Midbrain (tissue), 1 donor: ENCODE measurements around the gene PERM1.
"Not testable (repeated sequence)": the region's sequence is repeated elsewhere in the genome, so short reads cannot be mapped to it uniquely, and the experiment has no call there.

ENCODE experiments used
- DNase-seq: peaks from one replicate; lab custom pipeline; 2025; lab: John Stamatoyannopoulos, UW

PERM1 gene

DNA sequence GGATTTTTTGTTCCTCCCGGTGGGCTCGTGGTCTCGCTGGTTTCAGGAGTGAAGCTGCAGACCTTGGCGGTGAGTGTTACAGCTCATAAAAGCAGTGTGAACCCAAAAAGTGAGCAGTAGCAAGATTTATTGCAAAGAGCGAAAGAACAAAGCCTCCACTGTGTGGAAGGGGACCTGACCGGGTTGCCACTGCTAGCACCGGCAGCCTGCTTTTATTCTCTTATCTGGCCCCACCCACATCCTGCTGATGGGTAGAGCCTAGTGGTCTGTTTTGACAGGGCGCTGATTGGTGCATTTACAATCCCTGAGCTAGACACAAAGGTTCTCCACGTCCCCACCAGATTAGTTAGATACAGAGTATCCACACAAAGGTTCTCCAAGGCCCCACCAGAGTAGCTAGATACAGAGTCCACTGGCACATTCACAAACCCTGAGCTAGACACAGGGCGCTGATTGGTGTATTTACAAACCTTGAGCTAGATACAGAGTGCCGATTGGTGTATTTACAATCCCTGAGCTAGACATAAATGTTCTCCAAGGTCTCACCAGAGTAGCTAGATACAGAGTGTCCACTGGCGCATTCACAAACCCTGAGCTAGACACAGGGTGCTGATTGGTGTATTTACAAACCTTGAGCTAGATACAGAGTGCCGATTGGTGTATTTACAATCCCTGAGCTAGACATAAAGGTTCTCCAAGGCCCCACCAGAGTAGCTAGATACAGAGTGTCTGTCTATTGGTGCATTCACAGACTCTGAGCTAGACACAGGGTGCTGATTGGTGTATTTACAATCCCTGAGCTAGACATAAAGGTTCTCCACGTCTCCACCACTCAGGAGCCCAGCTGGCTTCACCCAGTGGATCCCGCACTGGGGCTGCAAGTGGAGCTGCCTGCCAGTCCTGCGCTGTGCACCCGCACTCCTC lies 35.8 kb upstream of the PERM1 start:
- not testable (repeated sequence) for DNase-seq

DNA sequence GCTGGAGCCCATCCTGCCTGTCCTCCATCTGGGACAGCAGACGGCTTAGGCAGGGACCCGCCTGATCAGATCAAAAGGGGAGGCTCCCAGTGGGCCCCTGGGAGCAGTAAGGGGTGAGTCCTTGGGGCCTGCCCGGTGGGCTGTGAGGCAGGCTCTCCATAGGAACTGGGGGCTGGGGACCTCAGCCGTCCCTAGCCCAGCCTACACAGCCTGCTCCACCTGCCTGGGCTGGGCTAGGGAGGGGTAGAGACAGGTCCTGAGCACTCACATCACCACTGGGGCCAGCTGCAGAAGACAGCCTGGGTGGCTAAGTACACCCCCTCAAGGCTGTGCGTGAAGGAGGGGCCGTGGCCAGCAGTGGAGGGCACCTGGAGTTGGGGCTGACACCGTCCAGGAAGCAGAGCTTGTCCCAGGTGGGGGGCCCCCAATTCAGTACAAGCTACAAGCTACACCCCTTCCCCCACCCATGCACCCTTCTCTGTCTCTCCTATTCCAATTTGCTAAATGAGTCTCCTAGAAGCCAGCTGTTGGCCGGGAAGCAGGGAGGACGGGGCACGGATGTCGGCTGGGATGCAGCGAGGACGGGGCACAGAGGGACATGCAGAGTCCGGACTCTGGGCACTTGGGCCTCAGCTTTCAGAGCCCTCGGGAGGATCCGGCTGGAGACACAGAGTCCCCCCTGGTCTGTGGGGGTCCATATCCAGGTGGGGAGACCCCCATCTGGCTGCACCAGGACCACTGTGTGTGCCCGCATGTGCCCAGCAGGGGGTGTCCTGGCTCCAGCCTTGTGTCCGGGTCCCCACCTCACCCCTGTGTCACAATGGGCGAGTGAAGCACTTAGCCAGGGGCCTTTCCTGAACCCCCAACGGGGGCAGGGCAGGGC lies 33.1 kb upstream of the PERM1 start:
- no peak for DNase-seq

DNA sequence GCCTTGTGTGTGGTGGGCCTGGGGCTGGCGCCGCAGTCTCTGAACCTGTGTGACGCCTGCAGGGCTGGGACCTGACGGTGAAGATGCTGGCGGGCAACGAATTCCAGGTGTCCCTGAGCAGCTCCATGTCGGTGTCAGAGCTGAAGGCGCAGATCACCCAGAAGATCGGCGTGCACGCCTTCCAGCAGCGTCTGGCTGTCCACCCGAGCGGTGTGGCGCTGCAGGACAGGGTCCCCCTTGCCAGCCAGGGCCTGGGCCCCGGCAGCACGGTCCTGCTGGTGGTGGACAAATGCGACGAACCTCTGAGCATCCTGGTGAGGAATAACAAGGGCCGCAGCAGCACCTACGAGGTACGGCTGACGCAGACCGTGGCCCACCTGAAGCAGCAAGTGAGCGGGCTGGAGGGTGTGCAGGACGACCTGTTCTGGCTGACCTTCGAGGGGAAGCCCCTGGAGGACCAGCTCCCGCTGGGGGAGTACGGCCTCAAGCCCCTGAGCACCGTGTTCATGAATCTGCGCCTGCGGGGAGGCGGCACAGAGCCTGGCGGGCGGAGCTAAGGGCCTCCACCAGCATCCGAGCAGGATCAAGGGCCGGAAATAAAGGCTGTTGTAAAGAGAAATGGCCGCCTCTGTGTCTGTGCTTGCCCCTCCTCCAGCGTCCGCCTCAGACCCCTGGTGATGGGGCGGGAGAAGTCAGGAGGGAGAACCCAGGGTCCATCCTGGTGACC lies 32.2 kb upstream of the PERM1 start:
- no peak for DNase-seq

DNA sequence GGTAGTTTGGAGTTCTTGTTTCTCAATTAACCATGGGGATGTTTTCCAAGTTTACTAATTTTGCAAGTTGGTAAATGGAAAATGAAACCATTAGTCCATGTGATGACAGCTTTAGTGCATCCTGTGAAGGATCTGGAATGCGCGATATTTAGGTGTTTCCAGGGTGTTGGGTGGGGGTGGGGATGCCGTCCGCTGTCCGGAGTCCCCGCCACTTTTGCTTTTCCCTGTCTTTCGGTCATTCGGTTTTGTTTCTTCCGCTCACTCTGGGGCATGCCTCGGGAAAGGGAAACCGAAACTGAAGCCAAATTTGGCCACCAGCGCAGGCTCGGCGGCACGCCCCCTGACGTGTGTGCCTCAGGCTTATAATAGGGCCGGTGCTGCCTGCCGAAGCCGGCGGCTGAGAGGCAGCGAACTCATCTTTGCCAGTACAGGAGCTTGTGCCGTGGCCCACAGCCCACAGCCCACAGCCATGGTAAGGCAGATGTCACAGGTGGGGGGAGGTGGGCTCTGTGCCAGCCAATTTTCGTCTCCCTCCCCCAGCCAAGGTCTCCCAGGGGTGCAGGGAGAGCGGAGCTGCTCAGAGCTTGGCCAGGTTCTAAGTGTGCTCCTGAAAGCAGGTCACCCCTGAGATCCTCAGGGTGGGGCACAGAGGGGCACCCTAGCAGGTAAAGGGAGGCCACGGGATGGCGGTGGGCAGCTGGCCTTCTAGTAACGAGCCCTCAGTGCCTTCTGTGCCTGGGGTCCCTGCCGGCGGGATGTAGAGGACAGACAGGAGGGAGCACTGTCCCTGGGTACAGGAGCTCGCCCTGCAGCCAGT lies 31.4 kb upstream of the PERM1 start, which contains the start of gene ISG15:
Gene ISG15, plus strand, starts transcription at position 393 of the 817 bp plus-strand sequence. Its CDS starts 77 bp downstream, at position 470.
- DNase-seq = peak; percentile 83

DNA sequence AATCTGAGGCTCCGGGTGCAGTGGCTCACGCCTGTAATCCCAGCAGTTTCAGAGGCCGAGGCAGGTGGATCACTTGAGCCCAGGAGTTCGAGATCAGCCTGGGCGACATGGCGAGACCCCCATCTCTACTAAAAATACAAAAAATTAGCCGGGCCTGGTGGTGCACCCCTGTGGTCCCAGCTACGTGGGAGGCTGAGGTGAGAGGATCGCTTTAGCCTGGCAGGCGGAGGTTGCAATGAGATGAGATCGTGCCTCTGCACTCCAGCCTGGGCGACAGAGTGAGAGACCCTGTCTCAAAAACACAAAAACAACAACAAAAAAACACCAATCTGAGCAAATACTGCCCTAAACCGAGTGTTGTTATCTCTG lies 30.8 kb upstream of the PERM1 start:
- not testable (repeated sequence) for DNase-seq

DNA sequence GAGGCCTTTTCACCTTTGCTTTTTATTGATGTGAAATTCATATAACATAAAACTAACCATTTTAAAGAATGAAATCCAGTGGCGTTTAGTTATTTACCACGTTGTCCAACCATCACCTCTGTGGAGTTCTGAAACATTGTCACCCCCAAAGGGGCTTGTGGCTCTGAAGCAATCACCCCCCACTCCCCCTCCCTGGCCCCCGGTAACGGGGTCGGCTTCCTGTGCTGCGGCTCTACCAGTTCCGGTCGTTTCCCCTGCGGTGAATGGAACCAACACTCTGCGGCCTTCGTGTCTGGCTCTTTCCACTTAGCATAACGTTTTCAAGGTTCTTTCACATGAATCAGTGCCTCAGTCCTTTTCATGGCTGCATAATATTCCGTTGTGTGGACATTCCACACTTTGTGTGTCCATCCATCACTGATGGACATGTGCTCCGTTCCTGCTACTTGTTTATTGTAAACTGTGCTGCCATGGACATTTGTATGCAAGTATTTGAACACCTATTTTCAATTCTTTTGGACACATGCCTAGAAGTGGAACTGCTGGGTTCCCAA lies 29.6 kb upstream of the PERM1 start:
- DNase-seq = no peak

DNA sequence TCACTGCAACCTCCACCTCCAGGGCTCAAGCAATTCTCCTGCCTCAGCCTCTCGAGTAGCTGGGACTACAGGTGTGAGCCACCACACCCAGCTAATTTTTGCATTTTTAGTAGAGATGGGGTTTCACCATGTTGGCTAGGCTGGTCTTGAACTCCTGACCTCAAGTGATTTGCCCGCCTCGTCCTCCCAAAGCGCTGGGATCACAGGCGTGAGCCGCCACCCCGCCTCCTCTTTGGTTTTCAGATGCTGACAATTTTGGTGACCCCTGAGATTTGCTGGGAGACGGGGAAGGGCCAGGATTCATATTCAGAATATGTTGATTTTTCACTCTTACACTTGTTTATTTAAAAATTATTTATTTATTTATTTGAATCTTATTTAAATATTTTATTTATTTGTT lies 28.2 kb upstream of the PERM1 start:
- DNase-seq = not testable (repeated sequence)

DNA sequence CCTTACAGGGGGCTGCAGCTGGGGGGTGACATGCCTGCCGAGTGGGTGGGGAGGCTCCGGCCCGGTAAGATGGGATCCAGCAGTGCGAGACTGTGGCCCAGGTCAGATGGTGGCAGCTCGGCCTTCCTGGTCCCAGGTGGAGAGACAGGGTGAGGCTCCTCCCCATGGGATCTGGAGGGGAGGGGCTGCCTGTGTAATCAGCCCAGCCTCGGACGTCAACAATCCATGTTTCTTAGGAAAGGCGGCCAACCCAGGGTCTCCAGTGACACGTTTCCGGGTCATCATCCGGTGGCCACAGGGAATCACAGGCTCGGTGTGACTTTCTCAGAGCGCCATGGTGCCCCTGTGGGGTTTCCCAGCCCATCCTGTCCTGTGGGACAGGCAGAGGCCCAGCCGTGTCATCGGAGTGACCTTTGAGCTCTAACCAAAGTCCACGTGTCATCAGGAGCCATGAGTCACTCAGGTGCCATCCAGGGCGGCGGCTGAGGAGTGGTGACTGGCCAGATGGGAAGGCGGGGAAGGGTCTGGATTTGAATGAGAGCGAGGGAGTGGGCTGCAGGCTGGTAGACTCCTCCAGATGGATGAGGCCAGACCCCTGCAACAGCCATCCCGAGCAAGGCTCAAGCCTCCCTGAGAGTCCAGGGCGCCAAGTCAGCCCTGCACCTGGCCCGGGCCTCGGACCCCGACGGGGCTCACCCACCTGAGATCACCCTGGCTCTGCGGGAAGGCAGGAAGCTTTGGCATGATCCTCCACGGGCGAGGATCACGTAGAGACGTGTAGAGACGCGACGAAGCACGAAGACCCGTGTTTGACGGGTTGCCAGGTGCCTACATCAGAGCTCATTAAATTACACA lies 24.6 kb upstream of the PERM1 start:
- no peak for DNase-seq

DNA sequence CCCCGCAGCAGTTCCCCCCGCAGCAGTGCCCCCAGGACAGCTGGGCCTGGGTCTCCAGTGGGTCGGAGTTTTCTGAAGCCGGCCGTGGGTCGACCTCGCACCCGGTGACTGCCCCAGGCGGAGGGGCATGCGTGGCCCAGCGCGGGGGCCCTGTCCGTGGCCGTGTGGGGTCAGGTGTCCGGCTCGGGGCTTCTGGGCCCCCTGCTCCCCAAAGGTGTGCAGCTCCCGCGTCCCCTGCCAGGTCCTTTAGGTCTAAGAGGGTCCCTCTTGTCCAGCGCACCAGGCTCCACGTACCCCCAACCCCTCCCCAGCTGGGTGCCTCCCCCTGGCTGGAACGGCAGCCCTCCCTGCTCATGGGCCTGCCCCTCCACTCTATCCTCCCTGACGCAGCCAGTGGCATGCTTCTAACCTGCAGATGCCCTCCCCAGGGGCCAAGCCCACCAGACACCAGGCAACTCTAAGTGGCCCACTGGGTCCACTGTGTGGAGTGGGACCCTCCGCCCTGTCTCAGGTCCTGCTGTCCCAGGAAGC lies 23.9 kb upstream of the PERM1 start:
- DNase-seq = no peak

DNA sequence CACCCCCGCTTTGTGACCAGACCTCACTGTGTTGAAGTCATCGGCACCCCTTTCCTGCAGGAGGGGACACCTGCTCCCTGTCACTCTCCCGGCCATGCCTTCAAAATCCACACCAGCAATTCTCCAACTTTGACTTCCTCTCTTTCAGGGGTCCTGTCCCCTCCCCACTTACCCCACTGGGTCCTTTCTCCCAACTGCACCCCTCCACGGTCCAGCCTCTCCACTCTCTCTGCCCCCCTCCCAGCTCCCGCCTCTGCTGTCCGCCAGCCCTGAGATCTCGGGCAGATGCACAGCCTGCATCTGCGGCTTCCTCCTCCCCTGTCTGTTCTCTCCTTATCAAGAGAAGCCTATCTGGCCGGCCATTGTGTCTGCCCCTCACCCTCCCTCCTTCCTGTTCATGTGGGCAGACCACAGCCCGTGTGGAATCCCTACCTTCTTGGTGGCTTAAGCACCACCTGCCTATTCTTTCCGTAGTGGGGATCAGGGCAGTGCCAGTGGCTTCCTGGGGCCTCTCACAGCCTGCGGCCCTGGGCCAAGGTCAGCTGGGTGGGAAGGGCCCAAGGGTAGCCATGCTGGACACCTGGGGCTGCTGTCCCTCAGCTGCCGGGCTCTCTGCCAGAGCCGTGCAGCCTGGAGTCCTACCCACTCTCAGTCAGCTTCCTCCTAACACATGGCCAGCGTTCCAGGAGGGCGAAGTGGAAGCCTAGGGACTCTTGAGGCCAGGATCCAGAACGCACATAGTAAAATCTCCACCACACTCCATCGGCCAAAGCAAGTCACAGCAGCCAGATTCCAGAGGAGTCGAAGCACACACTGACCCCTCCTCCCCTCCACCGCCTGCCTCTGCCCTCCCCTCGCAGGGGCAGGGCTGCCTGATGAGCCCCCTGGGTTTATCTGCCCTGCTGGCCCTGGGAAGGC lies 23.1 kb upstream of the PERM1 start:
- DNase-seq = no peak

DNA sequence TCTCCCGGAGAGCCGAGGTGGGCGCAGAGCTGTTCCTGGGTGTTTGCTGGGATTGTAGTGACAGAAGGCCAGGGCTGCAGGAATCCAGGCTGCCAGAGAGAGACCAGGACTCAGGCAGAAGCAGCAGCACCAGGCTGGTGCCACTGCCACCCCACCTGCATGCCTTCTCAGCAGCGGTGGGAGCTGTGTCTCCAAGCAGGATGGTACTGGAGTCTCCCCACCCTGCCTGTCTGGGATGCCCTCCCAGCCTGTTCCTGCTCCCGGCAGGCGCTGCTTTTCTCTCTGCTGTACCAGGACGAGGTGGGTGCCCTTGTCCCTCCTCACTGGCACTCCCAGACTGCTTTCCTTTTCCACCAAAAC lies 22.5 kb upstream of the PERM1 start:
- no peak for DNase-seq

DNA sequence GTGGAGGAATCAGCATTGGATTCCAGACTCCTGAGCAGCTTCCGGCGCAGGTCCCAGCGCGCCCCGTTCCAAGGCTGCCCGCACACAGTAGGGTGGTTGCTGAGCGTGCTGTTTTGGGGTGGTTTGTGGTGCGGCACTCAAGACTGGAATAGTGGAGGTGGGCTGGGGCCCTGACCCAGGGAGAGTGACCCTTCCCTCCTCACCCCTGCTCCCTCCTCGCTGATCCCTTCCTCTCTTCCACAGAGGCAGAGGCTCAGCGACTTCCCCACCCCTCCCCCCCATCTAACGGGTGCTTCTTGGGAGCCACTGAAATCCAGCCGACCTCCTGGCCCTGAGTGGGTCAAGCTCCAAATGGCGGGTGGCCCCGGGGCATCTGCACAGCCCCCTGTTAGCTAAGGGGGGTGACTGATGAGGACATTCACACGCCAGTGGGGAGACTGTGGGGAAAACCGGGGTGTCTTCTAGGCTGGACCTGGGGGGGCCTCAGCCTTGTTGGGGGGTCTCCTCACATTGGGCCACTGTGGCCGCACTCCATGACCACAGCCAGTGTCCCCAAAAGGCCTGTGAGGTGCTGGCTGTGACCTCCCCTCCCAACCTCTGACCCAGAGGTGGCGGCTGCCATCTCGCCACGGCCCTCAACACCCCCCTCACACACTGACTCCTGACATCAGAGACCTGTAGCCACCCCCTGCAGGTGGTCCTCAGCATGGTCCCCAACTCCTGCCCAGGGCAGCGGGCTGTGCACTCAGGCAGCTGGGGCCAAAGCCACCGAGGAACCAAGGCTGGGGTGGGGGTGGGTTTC lies 21.9 kb upstream of the PERM1 start:
- DNase-seq = no peak

DNA sequence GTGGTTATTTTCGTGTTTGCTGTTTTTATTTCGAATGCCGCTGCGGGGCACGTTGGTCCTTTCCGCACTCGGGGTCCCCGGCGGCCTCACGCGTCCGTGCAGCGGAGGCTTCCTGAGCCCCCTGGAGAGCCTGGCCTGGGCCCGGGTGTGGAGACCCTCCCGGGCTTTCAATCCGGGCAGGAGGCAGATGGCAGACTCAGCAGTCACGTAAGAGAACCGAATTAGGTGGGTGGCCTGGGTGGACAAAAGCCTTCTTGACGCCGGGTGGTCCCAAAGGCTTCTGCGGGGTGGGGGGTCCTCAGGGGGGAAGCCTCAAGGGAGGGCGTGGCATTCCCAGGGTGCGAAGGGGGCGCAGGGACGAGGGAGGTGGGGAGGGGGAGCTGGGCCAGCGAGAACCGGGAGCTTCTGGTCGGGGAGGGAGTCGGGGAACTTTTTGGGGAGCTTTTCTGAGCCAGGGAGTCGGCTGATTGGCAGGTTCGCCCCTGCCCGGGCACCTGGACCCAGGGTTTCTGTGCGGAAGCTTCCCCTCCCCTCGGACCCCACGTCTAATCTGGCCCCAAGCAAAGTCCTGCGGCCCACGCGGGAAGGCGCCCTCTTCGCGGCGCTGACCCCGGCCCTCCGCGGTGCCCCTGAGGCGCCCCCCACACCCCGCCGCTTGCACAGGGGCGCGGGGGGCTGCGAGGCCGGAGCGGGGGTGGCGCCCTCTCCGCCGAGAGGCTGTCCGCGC lies 19.3 kb upstream of the PERM1 start:
- DNase-seq = no peak

DNA sequence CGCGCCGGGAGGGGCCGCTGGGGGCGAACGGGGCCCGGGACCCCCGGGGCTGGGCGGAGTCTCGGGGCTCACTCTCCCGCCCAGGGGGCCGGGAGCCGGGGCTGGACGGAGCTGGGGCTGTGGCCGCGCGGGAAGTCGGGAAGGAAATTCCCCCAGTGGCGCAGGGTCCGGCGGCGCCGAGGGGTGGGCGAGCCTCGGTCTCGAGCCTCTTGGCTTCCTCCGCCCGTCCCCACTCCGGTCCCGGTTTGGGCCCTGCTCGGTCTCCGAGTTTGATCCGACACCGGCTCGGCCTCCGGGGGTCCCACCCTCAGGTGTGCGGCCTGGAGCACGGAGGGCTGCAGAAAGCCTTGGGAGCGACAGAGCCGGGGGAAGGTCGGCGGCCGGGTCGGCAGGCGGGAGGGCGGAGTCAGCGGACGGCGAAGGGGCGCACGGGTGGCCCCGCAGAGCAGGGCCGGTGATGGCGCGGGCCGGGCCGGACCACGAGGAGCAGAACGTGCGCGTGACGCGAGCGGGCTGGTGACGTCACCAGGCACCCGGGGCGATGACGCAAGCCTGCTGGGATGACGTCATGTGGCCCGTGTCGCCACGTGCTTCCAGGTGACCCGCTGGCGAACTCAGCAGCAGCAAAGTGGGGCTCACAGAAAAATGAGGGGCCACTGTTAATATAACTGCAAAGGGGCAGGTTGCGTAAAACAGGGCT lies 18.6 kb upstream of the PERM1 start:
- no peak for DNase-seq

DNA sequence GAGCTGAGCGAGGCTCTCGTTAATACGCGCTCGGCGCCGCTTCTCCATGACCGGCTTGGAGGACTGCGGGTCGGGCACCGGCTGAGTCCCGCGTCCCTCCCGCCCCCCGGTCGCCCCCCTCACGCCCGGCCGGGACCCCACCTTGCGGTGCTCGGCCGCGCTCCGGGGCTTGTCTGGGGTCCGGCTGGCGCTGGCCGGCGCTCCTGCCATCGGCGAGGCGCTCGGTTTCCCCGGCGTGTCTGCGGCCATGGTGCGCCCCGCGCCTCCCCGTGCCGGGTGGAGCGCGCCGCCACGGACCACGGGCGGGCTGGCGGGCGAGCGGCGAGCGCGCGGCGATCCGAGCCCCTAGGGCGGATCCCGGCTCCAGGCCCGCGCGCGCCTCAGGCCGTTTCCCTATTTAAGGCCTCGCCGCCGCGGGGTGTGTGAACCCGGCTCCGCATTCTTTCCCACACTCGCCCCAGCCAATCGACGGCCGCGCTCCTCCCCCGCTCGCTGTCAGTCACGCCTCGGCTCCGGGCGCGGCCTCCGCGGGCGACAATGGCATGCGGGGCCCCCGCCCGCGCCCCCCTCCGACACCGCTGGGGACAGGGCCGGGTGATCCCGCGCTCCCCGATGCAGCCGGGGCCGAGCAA lies 17.9 kb upstream of the PERM1 start, which contains the start of gene HES4:
Gene HES4, minus strand, starts transcription at position 373 of the 632 bp plus-strand sequence. Its CDS starts 124 bp downstream, at position 249.
- peak; percentile 48 for DNase-seq
